HG03060 (cell line): Measurements from ENCODE around the gene ECPAS.
"Not testable (repeated sequence)": the region's sequence is repeated elsewhere in the genome, so short reads cannot be mapped to it uniquely, and the experiment has no call there.

Experiments used
- ATAC-seq: cut with Tn5 transposase; IDR thresholded peaks from one replicate; pipeline ENCODE4 v1.9.1; 2021; ENCODE audit warnings: low read depth, moderate number of reproducible peaks; ENCODE audit not compliant: unreplicated experiment

Gene ECPAS

GRCh38 chr9:111483858-111484571 lies at the start of gene ECPAS:
TSS of gene ECPAS (minus strand) at chr9:111484383. CDS start at chr9:111472918, 11,465 bp downstream.
- ATAC-seq = peak; percentile 46

GRCh38 chr9:111533099-111533790 lies 49.1 kb upstream of the ECPAS start:
- no peak for ATAC-seq

- ATAC-seq = no peak
These were observed 47.5 kb upstream of the ECPAS start for GRCh38 chr9:111531716-111532115.

- no peak for ATAC-seq
These were observed 45.6 kb upstream of the ECPAS start for GRCh38 chr9:111529787-111530186.

- ATAC-seq = no peak
These were observed 43.2 kb upstream of the ECPAS start for GRCh38 chr9:111527347-111527746.

- ATAC-seq = no peak
These were observed 41.1 kb upstream of the ECPAS start, which contains the start of gene ZNF483 for GRCh38 chr9:111525056-111525977. TSS of gene ZNF483 (plus strand) at chr9:111525179. CDS start at chr9:111527396, 2,217 bp downstream.

GRCh38 chr9:111524731-111525055 lies 40.5 kb upstream of the ECPAS start:
- no peak for ATAC-seq

GRCh38 chr9:111516061-111516465 lies 31.9 kb upstream of the ECPAS start:
- no peak for ATAC-seq

- no peak for ATAC-seq
These were observed 30.8 kb upstream of the ECPAS start for GRCh38 chr9:111514967-111515366.

GRCh38 chr9:111511581-111511980 lies 27.4 kb upstream of the ECPAS start:
- ATAC-seq = not testable (repeated sequence)

GRCh38 chr9:111502506-111502905 lies 18.3 kb upstream of the ECPAS start:
- no peak for ATAC-seq

GRCh38 chr9:111501648-111502047 lies 17.5 kb upstream of the ECPAS start:
- ATAC-seq = no peak

- no peak for ATAC-seq
These were observed 16.9 kb upstream of the ECPAS start for GRCh38 chr9:111501005-111501562.

- not testable (repeated sequence) for ATAC-seq
These were observed 13.0 kb upstream of the ECPAS start for GRCh38 chr9:111497196-111497595.

GRCh38 chr9:111484572-111484894 lies 350 bp upstream of the ECPAS start:
- no peak for ATAC-seq

GRCh38 chr9:111483439-111483857 lies 735 bp downstream of the ECPAS start:
- no peak for ATAC-seq

- peak; percentile 38 for ATAC-seq
These were observed 1.3 kb downstream of the ECPAS start for GRCh38 chr9:111482694-111483438.

GRCh38 chr9:111481885-111482636 lies 2.1 kb downstream of the ECPAS start:
- ATAC-seq = no peak

- no peak for ATAC-seq
These were observed 6.5 kb downstream of the ECPAS start for GRCh38 chr9:111477677-111478076.
